ENCODE measurements around the gene YEATS2.

Gene YEATS2

GRCh38 chr3:183794452-183794851, 96.9 kb downstream of the YEATS2 start:
- DNase-seq, result no peak
- H3K27me3 ChIP-seq, result no peaks in the 10 kb centered on the region
- no peak overlapping the region for H3K4me3 ChIP-seq
- peaks cover 22 to 75% (median 55%) of the 10 kb centered on the region in 3 donors for H3K36me3 ChIP-seq
- H3K9me3 ChIP-seq, result no peaks in the 10 kb centered on the region
- no peaks in the 10 kb centered on the region for H3K4me1 ChIP-seq
- intact Hi-C loops (cut with DNase I; ENCODE audit: low total_unique reads), result no loop called here
- H3K27ac ChIP-seq, result no peak overlapping the region
- no peak for TF ChIP-seq CTCF (IDR thresholded peaks at IDR 0.05)

GRCh38 chr3:183796372-183796771, 98.8 kb downstream of the YEATS2 start:
- H3K4me3 ChIP-seq, result no peak overlapping the region
- H3K27ac ChIP-seq, result no peak overlapping the region
- intact Hi-C loops (cut with DNase I; ENCODE audit: low total_unique reads), result no loop called here
- DNase-seq, result no peak
- H3K27me3 ChIP-seq, result no peaks in the 10 kb centered on the region
- no peak for TF ChIP-seq CTCF (IDR thresholded peaks at IDR 0.05)
- H3K4me1 ChIP-seq, result no peaks in the 10 kb centered on the region
- H3K9me3 ChIP-seq, result no peaks in the 10 kb centered on the region
- H3K36me3 ChIP-seq, result peaks cover 32 to 75% (median 53%) of the 10 kb centered on the region in 3 donors

GRCh38 chr3:183797996-183798395, 100.4 kb downstream of the YEATS2 start:
- Histone ChIP-seq H3K4me1 (no peaks in the 10 kb centered on the region), H3K36me3 (peaks cover 37 to 75% (median 59%) of the 10 kb centered on the region in 3 donors), H3K4me3 (no peak overlapping the region), H3K27me3 (no peaks in the 10 kb centered on the region), H3K9me3 (no peaks in the 10 kb centered on the region), H3K27ac (no peak overlapping the region)
- intact Hi-C loops (cut with DNase I; ENCODE audit: low total_unique reads), result no loop called here
- no peak for DNase-seq
- TF ChIP-seq CTCF (IDR thresholded peaks at IDR 0.05), result no peak

- no peaks in the 10 kb centered on the region for H3K27me3 ChIP-seq
- H3K4me1 ChIP-seq, result no peaks in the 10 kb centered on the region
- no peak for TF ChIP-seq CTCF (IDR thresholded peaks at IDR 0.05)
- H3K27ac ChIP-seq, result no peak overlapping the region
- no peaks in the 10 kb centered on the region for H3K9me3 ChIP-seq
- H3K36me3 ChIP-seq, result peaks cover 49 to 79% (median 63%) of the 10 kb centered on the region in 3 donors
- no peak for DNase-seq
- no peak overlapping the region for H3K4me3 ChIP-seq
- intact Hi-C loops (cut with DNase I; ENCODE audit: low total_unique reads), result no loop called here
Measured at GRCh38 chr3:183799461-183799860, 101.9 kb downstream of the YEATS2 start.

GRCh38 chr3:183800243-183800863, 102.8 kb downstream of the YEATS2 start:
- DNase-seq, result no peak
- H3K27ac ChIP-seq, result no peak overlapping the region

More at GRCh38 chr3:183800243-183800863, 102.8 kb downstream of the YEATS2 start:
- no peaks in the 10 kb centered on the region for H3K4me1 ChIP-seq
- no peaks in the 10 kb centered on the region for H3K9me3 ChIP-seq
- no peak for TF ChIP-seq CTCF (IDR thresholded peaks at IDR 0.05)
- H3K36me3 ChIP-seq, result peaks cover 58 to 85% (median 70%) of the 10 kb centered on the region in 3 donors
- no peaks in the 10 kb centered on the region for H3K27me3 ChIP-seq
- H3K4me3 ChIP-seq, result no peak overlapping the region
- intact Hi-C loops (cut with DNase I; ENCODE audit: low total_unique reads), result no loop called here

Measured in tibial artery (tissue), 4 donors.